ENCODE measurements around the gene GPX5. TPM values are rescaled to one million over a fixed set of nuclear protein-coding genes. Genes with fewer than 3 reads are reported as not detected.

GPX5 gene
- total RNA-seq, 1 donor from 2014 or later = not detected

- no peak for TF ChIP-seq CTCF (IDR thresholded peaks at IDR 0.05)
- DNase-seq (ENCODE audit: low spot score) = no peak
- no peaks in the 10 kb centered on the region for H3K9me3 Mint-ChIP-seq (ENCODE audit: low read depth)
- no peaks in the 10 kb centered on the region for H3K36me3 Mint-ChIP-seq (ENCODE audit: low read depth)
- H3K27ac Mint-ChIP-seq (ENCODE audit: unreplicated experiment) = no peak overlapping the region
- H3K4me1 Mint-ChIP-seq (ENCODE audit: low read depth) = peaks cover 16% of the 10 kb centered on the region
- H3K27me3 Mint-ChIP-seq (ENCODE audit: low read depth) = peaks cover 24% of the 10 kb centered on the region
- no peak overlapping the region for H3K4me3 Mint-ChIP-seq (ENCODE audit: unreplicated experiment)
Measured at GRCh38 chr6:28486988-28487742, 38.5 kb upstream of the GPX5 start.

- Mint-ChIP-seq H3K36me3 (ENCODE audit: low read depth) (no peaks in the 10 kb centered on the region), H3K4me1 (ENCODE audit: low read depth) (peaks cover 16% of the 10 kb centered on the region), H3K27ac (ENCODE audit: unreplicated experiment) (peak overlapping the region; percentile 98), H3K4me3 (ENCODE audit: unreplicated experiment) (peak overlapping the region; percentile 84), H3K9me3 (ENCODE audit: low read depth) (no peaks in the 10 kb centered on the region), H3K27me3 (ENCODE audit: low read depth) (peaks cover 16% of the 10 kb centered on the region)
- DNase-seq (ENCODE audit: low spot score) = no peak
- no peak for TF ChIP-seq CTCF (IDR thresholded peaks at IDR 0.05)
Measured at GRCh38 chr6:28488916-28489365, 36.7 kb upstream of the GPX5 start.

- Mint-ChIP-seq H3K27ac (ENCODE audit: unreplicated experiment) (peak overlapping the region; percentile 98), H3K36me3 (ENCODE audit: low read depth) (no peaks in the 10 kb centered on the region), H3K9me3 (ENCODE audit: low read depth) (no peaks in the 10 kb centered on the region), H3K4me3 (ENCODE audit: unreplicated experiment) (peak overlapping the region; percentile 84), H3K27me3 (ENCODE audit: low read depth) (peaks cover 14% of the 10 kb centered on the region), H3K4me1 (ENCODE audit: low read depth) (peaks cover 16% of the 10 kb centered on the region)
- DNase-seq (ENCODE audit: low spot score) = no peak
- no peak for TF ChIP-seq CTCF (IDR thresholded peaks at IDR 0.05)
Measured at GRCh38 chr6:28489366-28490204, 36.1 kb upstream of the GPX5 start.

GRCh38 chr6:28490205-28490890 lies 35.3 kb upstream of the GPX5 start:
- Mint-ChIP-seq H3K36me3 (ENCODE audit: low read depth) (no peaks in the 10 kb centered on the region), H3K9me3 (ENCODE audit: low read depth) (no peaks in the 10 kb centered on the region), H3K4me3 (ENCODE audit: unreplicated experiment) (peak overlapping the region; percentile 84), H3K27ac (ENCODE audit: unreplicated experiment) (peak overlapping the region; percentile 98), H3K27me3 (ENCODE audit: low read depth) (peaks cover 13% of the 10 kb centered on the region), H3K4me1 (ENCODE audit: low read depth) (peaks cover 16% of the 10 kb centered on the region)
- TF ChIP-seq CTCF (IDR thresholded peaks at IDR 0.05) = no peak
- no peak for DNase-seq (ENCODE audit: low spot score)

GRCh38 chr6:28491984-28492317 lies 33.7 kb upstream of the GPX5 start:
- no peak for TF ChIP-seq CTCF (IDR thresholded peaks at IDR 0.05)
- Mint-ChIP-seq H3K9me3 (ENCODE audit: low read depth) (no peaks in the 10 kb centered on the region), H3K27me3 (ENCODE audit: low read depth) (peaks cover 12% of the 10 kb centered on the region), H3K27ac (ENCODE audit: unreplicated experiment) (peak overlapping the region; percentile 30), H3K36me3 (ENCODE audit: low read depth) (no peaks in the 10 kb centered on the region), H3K4me3 (ENCODE audit: unreplicated experiment) (no peak overlapping the region), H3K4me1 (ENCODE audit: low read depth) (peaks cover 16% of the 10 kb centered on the region)
- no peak for DNase-seq (ENCODE audit: low spot score)

Data from chondrocyte (in vitro differentiated cells).